Measurements from ENCODE around the gene KDM4E.
"Not testable (repeated sequence)": the region's sequence is repeated elsewhere in the genome, so short reads cannot be mapped to it uniquely, and the experiment has no call there.

Gene KDM4E

GRCh38 chr11:95024958-95025357, at the start of gene KDM4E:
KDM4E (plus strand) TSS chr11:95025258; CDS start chr11:95025558, 300 bp downstream.
- no peak for DNase-seq

DNA sequence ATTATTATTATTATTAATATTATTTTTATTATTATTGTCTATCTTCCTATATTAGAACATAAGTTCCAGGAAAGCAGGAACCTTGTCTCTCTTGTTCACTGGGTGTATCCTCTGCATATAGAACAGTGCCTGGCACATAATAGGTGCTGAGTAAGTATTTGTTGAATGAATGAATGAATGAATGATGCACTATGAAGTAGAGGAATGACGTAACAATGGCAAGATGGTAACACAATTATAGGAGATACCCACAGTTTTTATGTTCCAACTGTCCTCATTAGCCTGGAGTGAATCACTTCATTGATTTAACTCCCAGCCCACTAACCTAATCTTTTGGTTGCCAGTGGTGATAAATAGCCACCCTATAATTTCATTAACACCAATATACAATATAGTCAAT, 49.5 kb upstream of the KDM4E start:
- no peak for DNase-seq

DNA sequence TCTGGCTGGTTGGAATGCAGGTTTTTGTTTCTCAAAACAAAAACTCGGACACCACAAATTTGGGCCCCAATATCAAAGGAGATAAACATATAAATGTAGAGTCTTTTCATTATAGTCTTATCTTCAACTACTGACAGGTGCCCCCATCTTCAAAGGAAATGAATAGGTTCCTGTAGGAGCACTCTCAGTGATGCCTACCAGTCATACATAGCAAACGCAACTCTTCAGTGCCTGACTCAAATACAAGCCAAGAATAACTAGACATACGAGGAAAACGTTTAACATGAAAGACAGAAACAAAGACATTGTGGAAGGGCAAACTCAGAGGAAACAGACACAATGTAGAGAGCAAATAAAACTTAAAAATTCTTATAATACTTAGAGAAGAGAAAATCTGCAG, 37.7 kb upstream of the KDM4E start:
- no peak for DNase-seq

DNA sequence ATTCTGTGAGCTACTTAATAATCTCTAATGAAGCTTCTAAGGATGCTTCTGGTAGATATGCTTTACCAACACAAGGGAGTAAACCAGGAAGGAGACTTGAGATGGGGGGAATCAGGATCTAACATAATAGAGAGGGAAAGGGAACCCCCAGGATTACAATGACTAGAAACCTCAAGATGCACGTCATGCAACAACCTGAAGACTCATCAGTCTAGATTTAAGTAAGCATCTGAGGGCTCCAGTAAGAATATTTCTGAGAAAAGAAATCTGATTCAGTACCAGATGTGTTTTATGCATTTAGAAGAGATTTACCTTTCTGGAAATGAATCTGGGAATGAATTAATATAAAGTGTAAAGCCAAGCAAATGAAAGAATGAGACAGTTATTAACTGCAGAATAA, 36.3 kb upstream of the KDM4E start:
- no peak for DNase-seq

- DNase-seq, result no peak
Measured at GRCh38 chr11:94993400-94993943, 31.6 kb upstream of the KDM4E start.

- no peak for DNase-seq
Measured at GRCh38 chr11:94997437-94997836, 27.6 kb upstream of the KDM4E start.

- no peak for DNase-seq
Measured at GRCh38 chr11:94998285-94998684, 26.8 kb upstream of the KDM4E start.

GRCh38 chr11:95003716-95004115, 21.3 kb upstream of the KDM4E start:
- DNase-seq, result no peak

- DNase-seq, result no peak
Measured at GRCh38 chr11:95005642-95006041, 19.4 kb upstream of the KDM4E start.

DNA sequence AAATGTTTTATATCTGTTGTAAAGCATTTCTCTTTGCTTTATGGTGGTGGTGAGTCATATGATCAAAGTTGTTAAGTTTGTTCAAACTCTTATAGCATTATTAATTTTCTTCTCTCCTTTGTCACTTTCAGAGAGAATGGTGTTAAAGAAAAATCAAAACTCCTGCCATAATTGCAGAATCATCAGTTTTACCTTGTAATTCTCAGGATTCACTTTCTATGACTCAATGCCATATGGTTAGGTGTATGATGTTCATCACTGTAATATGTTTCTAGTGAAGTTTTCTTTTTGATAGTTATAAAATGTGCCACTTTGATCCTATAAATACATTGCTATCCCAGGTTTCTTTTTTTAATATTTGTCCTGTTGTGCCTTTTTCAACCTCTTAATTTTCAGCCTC, 13.7 kb upstream of the KDM4E start:
- no peak for DNase-seq

- DNase-seq, result no peak
Measured at GRCh38 chr11:95014184-95014821, 10.8 kb upstream of the KDM4E start.

GRCh38 chr11:95016139-95016538, 8.9 kb upstream of the KDM4E start:
- no peak for DNase-seq

DNA sequence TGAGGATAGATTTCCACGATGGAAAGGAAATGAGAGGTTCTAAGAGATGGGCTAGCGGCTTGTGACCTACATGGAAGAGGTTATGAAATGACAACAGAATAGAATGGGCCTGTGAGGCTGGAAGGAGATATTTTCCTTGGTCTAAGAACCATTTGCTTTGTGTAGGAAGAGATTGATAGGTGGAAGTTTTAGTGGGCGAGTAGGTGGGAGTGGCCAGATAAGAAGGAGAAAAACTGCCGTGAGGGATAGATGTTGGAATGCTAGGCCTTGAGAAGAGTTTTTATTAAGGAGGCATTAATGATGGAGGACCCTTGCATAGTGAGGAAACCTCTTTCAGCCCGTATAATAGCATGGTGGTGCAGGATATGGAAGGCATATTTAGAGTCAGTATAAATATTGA, 3.6 kb upstream of the KDM4E start:
- DNase-seq, result not testable (repeated sequence)

DNA sequence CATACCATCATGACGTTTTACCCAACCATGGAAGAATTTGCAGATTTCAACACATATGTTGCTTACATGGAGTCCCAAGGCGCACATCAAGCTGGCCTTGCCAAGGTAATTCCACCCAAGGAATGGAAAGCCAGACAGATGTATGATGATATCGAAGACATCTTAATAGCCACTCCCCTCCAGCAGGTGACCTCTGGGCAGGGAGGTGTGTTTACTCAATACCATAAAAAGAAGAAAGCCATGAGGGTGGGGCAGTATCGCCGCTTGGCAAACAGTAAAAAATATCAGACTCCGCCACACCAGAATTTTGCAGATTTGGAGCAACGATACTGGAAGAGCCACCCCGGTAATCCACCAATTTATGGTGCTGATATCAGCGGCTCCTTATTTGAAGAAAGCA, 536 bp downstream of the KDM4E start:
- not testable (repeated sequence) for DNase-seq

- DNase-seq, result no peak
Measured at GRCh38 chr11:95028357-95028756, 3.3 kb downstream of the KDM4E start.

DNA sequence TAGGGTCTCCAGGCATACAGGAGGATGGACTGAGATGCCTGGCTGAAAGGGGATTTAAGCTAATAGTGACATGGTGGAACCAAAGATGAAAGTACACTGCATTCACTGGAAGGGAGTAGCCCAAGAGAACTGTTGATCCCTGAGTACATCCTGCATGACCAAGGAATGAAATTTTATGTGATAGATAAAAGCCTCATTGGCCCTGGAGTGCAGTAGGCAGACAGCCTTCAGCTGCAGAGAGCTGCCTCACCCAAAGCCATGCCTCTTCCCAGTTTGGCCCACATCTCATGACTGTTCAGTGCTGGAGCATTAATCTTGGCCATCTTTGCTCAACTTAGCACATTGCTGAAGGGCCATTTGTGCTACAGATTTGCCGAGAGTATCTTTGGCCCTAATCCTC, 8.0 kb downstream of the KDM4E start:
- DNase-seq, result no peak

GRCh38 chr11:95035316-95035715, 10.3 kb downstream of the KDM4E start:
- DNase-seq, result no peak

GRCh38 chr11:95037356-95038035, 12.4 kb downstream of the KDM4E start:
- DNase-seq, result not testable (repeated sequence)

DNA sequence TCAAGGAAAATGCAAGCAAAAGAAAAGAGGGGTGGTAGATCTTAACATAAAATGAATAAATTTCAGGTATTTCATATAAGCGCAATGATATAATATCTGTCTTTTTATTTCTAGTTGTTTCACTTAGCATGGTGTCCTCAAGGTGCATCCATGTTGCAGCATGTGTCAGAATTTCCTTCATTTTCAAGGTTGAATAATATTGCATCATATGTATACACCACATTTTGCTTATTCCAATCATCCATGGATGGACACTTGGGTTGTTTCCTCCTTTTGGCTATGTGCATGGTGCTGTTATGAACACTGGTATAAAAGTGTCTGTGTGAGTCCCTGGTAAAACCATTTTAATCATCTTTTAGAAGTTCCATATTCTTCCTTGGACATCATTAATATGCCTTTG, 17.2 kb downstream of the KDM4E start:
- DNase-seq, result no peak

DNA sequence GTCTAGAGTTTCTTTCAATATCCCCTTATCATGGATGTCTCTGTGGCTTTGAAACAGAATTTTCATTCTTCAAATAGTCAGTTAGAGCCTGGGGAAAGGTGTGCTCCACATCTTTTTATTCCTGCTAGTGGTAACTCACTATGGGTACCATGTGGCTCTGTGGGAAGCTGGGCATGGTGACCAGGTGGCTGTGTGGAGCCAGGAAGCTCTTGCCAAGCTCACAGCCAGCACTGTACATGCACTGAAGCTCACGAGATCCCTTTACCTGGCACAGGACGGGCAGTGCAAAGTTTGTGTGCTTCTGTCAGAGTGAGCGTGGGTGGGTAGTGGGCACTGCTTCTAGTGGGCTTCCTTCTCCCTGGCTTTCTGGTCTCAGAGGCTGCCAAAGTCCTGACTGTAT, 17.8 kb downstream of the KDM4E start:
- no peak for DNase-seq

DNA sequence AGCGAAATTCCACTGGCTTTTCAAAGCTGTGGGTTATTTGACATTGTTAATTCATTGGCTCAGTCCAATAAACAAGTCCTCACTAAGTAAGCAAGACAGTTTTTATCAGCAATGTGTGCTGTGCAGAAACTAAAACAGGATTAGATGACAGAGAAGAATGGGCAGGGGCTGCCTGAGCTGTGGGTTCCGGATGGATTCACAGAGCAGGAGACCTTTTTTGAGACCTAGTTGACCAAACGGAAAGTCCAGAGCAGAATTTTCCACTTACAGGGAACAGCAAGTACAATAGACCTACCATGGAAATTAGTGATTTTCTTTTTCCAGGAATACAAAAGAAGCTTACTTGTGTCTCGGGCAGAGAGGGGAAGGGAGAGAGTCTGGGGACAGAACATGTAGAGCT, 19.0 kb downstream of the KDM4E start:
- no peak for DNase-seq

DNA sequence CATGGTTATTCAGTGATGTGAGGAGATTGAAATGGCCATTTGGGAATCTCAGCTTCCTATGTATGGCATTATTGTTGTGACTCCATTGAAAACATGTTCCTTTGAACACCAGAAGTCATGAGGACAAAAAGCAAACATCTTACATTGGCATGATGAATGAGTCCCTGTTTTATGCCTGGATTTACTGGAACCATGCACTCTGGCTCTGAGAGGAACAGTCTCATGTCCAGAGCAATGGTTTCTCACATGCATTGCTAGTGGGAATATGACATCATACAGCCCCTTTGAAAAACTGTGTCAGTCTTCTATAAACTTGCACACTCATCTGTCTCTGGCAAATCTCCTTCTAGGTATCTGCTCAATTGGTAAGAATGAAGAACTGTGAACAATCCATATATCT, 20.8 kb downstream of the KDM4E start:
- DNase-seq, result no peak

- DNase-seq, result not testable (repeated sequence)
Measured at GRCh38 chr11:95049122-95049521, 24.1 kb downstream of the KDM4E start, which contains the start of gene KDM4F. KDM4F (plus strand) TSS chr11:95049422.

DNA sequence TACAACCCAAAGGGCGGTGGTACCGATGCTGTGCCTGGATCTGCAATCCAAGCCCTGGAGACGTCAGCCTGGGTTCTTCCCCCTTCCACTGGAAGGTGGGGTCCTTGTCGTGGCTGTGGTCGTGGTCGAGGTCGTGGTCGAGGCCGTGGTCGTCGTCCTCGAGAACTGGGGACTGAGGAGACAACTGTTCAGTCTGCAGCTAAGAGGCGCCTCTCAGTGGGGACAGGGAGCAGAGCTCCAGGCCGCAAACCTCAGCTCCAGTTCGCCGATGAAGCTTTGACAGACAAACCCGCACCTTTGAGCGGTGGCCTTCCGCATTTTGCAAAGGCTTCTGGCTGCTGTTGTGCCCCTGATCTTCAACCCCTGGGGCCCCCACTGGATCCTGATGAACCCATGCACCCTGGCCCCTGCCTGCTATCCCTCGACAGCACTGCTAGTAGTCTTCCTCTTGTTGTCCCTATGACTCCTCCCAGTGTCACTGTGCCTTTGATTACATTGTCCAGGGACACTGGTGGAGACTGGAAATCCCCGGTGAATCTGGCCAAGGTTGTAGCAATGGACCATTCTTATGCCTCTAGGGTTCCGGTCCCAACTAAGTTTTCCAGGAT, 25.6 kb downstream of the KDM4E start:
- DNase-seq, result no peak

All from right forelimb (tissue), 1 donor.